Measurements from ENCODE around the gene TSPO. TPM values are rescaled to one million over a fixed set of nuclear protein-coding genes. Genes with fewer than 3 reads are reported as not detected.

Gene TSPO
- total and polyA plus RNA-seq, 2 of the 13 experiments (the other 11 are each of a cell fraction or from before 2014, with no cell fraction given), result 0.46 to 1.4 TPM

DNA sequence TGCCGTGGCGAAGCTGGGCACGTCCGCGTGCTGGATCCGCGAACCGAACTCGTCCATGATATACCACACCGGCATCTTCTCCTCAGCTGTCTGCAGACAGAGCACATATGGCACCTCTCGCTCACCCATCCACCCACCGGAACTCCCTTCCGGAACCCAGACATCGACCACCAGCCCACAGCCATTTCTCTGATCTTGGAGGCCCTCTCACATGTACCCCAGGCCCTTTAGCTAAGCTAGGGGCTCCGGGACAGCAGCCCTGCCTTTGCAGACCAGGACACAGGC, 28.5 kb downstream of the TSPO start (continued):
- TF ChIP-seq MZF1 (CRISPR knock-in tag; IDR thresholded peaks at IDR 0.05; ENCODE audit: borderline replicate concordance), result no peak
- TF ChIP-seq, protein P1, sequence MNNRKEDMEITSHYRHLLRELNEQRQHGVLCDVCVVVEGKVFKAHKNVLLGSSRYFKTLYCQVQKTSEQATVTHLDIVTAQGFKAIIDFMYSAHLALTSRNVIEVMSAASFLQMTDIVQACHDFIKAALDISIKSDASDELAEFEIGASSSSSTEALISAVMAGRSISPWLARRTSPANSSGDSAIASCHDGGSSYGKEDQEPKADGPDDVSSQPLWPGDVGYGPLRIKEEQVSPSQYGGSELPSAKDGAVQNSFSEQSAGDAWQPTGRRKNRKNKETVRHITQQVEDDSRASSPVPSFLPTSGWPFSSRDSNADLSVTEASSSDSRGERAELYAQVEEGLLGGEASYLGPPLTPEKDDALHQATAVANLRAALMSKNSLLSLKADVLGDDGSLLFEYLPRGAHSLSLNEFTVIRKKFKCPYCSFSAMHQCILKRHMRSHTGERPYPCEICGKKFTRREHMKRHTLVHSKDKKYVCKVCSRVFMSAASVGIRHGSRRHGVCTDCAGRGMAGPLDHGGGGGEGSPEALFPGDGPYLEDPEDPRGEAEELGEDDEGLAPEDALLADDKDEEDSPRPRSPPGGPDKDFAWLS (CRISPR knock-in tag; IDR thresholded peaks at IDR 0.05; ENCODE audit: borderline replicate concordance), result no peak
- no peak for TF ChIP-seq ADNP (CRISPR knock-in tag; IDR thresholded peaks at IDR 0.05)
- TF ChIP-seq MED1 (CRISPR knock-in tag; IDR thresholded peaks at IDR 0.05), result no peak
- no peak for TF ChIP-seq FIP1L1 (IDR thresholded peaks at IDR 0.05; ENCODE audit: borderline replicate concordance, insufficient read depth, low read depth, low read length)

DNA sequence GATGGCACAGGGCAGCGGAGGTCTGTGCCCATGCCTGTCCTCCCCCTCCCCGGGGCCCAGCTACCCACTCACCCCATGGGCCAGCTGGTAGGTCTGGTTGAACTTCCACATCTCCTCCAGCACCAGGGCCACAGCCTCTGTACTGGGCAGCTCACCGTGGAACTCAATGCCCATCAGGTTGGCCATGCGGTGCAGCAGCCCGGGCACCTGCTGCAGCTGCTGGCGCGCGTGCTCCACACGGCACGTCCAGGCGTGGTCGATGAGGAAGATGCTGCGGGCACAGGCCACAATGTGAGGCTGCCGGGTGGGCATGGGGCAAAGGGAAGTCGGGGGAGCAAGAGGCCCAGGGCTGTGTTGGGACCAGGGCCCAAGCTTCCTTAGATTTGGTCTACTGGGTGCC, 29.3 kb downstream of the TSPO start:
- ChIA-PET POLR2A (interaction anchor here (1.2 kb wide), 1 partner anchor 23 kb away, joined by 3 read pairs; no protein-coding TSS in a partner anchor), CTCF (ENCODE audit: low intra/inter-chr PET ratio, low total read pairs) (no interaction called here)
- Histone ChIP-seq H3K27ac (ENCODE audit: extremely low read length, insufficient read depth, low read length) (no peak overlapping the region), H2AFZ (ENCODE audit: low read length) (no peak overlapping the region), H4K20me1 (ENCODE audit: insufficient read depth, low read length) (no peaks in the 10 kb centered on the region), H3K9me3 (ENCODE audit: low read length) (no peaks in the 10 kb centered on the region), H3K27me3 (ENCODE audit: control insufficient read depth in 1 of 2, insufficient read depth in 2 of 2, low read length in 2 of 2) (no peaks in the 10 kb centered on the region), H3K4me3 (replicated peaks in 1 of 3; ENCODE audit: insufficient read depth in 1 of 3, low read depth in 2 of 3, low read length in 3 of 3) (no peak overlapping the region), H3K79me2 (ENCODE audit: insufficient read depth, low read length) (peaks cover 4% of the 10 kb centered on the region), H3K36me3 (replicated peaks in 1 of 2; ENCODE audit: control insufficient read depth in 1 of 2, insufficient read depth in 2 of 2, low read length in 2 of 2) (peaks cover 9 to 30% of the 10 kb centered on the region in 2 experiments), H3K4me1 (ENCODE audit: insufficient read depth, low read length) (peaks cover 22% of the 10 kb centered on the region), H3K4me2 (ENCODE audit: low read depth, low read length) (no peak overlapping the region), H3K9ac (ENCODE audit: insufficient read depth, low read depth, low read length) (no peak overlapping the region)
- DNase-seq (ENCODE audit: low spot score) (no peak), ATAC-seq (no peak), FAIRE-seq (no peak)
- TF ChIP-seq ZNF510 (CRISPR knock-in tag; IDR thresholded peaks at IDR 0.05; ENCODE audit: low read depth) (no peak), AGO2 (optimal IDR thresholded peaks at IDR 0.05; ENCODE audit: low read depth, low read length) (peak; percentile 65)
- 96% methylated on average over 13 of the region's 15 CpGs for WGBS (ENCODE audit: low lambda C conversion rate)
- intact Hi-C loops (cut with micrococcal nuclease; ENCODE audit: unreplicated experiment), result no loop called here
- in situ Hi-C loops (cut with HindIII; ENCODE audit: extremely low pct_ligation_motif_present, low pct_unique_long_range_greater_than_20kb), result no loop called here
- no TSS peak for BruUV-seq (replicated peaks)

Measured in HepG2 (cell line).